A549 treated with Mapracorat at 1 μM for 4 hours (cell line): ENCODE data around the gene TUBA8. TPM values are rescaled to one million over a fixed set of nuclear protein-coding genes. Genes with fewer than 3 reads are reported as not detected.

ENCODE experiments used
- total RNA-seq: library from RNA; stranded (reverse); fragments of 200-300 nt; extraction: Qiagen RNA extraction; gene quantifications from 5 replicates; pipeline ENCODE4 v1.2.3, GENCODE V29; 2022

The TUBA8 gene
- total RNA-seq, result 0.26 to 1.2 TPM (median 0.85 TPM) in 5 replicates

DNA sequence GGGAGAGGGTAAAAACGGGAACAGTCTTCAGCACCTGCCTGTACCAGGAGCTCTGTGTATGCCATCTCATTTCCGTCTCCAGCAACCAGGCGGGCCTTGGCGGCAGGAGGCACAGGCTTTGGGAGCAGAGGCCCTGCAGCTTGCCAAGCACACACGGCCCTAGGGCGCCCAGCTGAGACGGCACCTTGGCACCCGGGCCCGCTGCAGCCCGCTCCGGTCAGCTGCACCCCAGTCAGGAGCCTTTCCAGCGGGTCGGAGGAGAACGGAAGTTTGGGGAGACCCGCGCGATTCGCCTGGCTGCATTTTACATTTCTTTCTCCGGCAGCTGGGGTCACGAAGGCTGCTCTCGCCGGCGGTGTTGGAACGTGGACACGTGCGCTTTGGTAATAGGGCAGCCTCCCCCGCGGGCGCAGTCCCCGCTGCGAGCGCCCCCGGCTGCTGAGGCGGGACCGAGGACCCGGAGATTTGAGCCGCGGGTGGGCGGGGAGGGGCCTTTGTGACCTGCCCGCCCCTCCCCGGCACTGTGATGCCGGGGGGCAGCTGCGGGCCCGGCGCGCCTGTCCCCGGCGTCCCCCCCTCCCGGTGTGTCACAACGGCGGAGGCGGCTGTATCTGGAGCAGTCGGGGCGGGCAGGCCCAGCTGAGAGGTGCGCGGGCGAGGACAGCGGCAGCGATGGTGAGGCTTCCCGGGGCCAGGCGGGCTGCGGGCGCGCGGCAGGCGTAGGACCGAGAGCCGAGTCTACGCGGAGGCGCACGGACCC is at the start of gene TUBA8:
TUBA8 (plus strand) TSS at position 616 of the 760 bp plus-strand sequence; CDS start at position 673, 57 bp downstream.

DNA sequence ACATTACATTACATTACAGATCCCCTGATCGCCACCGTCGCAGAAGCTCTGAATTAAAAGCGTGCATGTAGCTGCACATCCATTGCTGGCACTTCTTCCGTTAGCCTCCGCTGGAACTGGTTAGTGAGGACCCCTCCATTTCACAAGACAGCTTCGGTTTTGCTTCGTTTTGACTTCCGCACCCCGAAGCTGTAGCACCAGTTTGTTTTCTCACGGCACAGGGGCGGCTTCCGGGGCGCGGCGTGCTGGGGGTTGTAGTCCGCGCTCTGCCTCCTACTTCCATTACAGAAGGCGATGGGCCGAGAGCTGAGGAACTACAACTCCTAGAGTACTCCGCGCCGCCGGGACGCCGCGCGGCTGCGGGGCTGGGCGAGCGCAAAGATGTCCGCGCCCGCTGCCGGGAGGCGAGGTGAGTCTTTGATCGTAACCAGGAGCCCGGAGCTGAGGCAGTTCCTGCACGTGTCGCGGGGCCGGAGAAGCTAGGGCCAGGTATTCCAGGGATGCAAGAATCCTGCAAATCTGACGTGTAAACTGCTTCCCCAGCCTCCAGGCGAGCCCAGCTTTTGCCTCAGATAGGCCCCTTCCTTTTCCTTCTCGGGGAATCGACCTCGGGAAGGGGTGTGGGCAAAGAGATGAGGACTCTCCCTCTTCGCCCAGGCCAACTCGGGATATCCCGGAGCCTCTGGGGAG is 32.8 kb upstream of the TUBA8 start, which contains the start of gene PEX26:
PEX26 (plus strand) TSS at position 352 of the 690 bp plus-strand sequence. CDS start 387 bp downstream, outside the sequence.

Other genes starting within 250 kb of the TUBA8 start
- gene MICAL3, start 86.2 kb upstream of the TUBA8 start, total RNA-seq, result 25.3 to 46.0 TPM (median 39.3 TPM) in 5 replicates
- gene PEX26, start 32.8 kb upstream of the TUBA8 start, total RNA-seq, result 7.1 to 11.6 TPM (median 9.4 TPM) in 5 replicates
- 5.1 to 6.6 TPM (median 5.5 TPM) in 5 replicates for gene USP18, start 39.4 kb downstream of the TUBA8 start, total RNA-seq